AG09309 (cell line): ENCODE results near the gene GPX2.

ENCODE experiments used
- DNase-seq: peaks from one replicate; pipeline ENCODE4 v3.0.0-alpha.2; 2010; ENCODE audit warnings: low read depth
- H3K4me3 ChIP-seq: 2 replicates; pipeline ENCODE4 v1.5.1; 2011; ENCODE audit warnings: mild to moderate bottlenecking, low read depth, low read length, moderate library complexity; ENCODE audit not compliant: control insufficient read depth
- TF ChIP-seq, protein P1 (sequence below): IDR thresholded peaks from 2 replicates; pipeline ENCODE4 v1.5.1; 2011; ENCODE audit warnings: mild to moderate bottlenecking, low read depth, low read length, inconsistent platforms; ENCODE audit not compliant: insufficient read depth, control insufficient read depth; ENCODE audit errors: missing control alignments

The GPX2 gene

DNA sequence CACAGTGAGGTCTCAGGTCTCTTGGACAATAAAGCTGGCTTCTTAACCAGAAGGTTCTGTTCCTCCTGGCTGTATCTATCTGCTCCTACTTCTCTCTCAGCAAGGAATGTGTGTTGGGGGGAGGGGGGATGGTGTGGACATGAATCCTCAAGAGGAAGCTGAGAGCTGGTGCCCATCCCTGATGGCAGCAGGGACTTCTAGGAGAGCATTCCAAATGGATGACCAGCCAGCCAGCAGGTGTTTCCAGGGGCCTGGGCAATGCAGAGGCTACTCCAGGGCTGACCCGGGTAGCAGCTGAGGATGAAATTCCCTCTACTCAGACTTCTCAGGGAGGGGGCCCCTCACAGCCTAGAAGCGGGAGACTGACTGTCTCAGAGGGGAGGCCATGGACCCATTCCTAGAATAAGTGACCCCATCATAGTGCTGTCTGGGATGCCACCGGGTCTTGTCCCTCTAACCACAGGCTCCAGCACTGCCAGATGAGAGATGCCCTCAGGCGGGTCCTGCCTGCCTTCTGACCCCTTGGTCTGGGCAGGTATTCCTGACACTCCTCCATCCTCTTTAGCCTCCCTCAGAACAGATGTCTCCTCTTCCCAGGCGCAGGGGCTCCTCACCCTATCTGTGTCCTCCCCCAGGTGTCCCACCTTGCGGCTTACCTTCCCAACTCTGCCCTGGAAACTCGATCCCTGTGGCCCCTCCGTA is 28.4 kb upstream of the GPX2 start:
- DNase-seq = no peak
- peak overlapping the region; percentile 67 for H3K4me3 ChIP-seq
- TF ChIP-seq, protein P1, sequence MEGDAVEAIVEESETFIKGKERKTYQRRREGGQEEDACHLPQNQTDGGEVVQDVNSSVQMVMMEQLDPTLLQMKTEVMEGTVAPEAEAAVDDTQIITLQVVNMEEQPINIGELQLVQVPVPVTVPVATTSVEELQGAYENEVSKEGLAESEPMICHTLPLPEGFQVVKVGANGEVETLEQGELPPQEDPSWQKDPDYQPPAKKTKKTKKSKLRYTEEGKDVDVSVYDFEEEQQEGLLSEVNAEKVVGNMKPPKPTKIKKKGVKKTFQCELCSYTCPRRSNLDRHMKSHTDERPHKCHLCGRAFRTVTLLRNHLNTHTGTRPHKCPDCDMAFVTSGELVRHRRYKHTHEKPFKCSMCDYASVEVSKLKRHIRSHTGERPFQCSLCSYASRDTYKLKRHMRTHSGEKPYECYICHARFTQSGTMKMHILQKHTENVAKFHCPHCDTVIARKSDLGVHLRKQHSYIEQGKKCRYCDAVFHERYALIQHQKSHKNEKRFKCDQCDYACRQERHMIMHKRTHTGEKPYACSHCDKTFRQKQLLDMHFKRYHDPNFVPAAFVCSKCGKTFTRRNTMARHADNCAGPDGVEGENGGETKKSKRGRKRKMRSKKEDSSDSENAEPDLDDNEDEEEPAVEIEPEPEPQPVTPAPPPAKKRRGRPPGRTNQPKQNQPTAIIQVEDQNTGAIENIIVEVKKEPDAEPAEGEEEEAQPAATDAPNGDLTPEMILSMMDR = no peak

DNA sequence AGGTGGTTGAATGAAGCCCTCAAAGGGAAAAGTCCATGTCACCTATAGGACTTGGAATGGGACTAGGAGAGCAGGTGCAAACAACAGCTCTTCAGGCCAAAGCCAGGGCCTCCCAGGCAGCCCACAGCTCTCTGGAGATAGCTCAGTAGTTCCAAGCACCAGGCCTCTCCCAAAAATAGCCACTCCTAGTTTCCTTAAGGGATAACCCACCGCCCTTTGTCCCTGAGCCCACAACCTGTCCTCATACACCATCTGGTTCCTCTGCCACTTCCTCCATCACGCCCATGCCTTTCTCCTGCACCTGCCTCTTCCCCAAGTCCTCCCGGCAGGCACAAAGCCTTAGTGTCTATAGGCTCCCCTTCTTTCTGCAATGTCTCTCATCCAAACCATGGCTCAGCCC is 27.5 kb upstream of the GPX2 start:
- TF ChIP-seq, protein P1 = no peak
- DNase-seq = no peak
- no peak overlapping the region for H3K4me3 ChIP-seq

DNA sequence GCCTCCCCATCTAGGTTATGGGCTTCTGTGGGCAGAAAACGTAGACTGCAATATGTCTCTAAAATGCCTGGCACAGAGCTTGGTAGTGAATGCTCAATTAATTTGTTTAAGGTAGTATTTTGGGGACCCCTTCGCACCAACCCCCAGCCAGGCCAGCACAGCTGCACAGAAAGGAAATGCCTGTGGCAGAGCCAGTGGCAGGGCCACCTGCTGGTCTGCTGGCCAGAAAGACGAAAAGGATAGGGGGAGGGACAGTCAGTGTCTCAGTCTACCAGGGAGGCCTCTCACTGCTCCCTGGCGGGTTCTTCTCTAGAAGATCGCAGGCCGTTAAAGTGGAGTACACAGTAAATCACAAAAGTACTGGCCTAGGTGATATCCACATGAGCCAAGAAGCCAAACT is 26.1 kb upstream of the GPX2 start:
- DNase-seq = no peak
- no peak overlapping the region for H3K4me3 ChIP-seq
- TF ChIP-seq, protein P1 = no peak

DNA sequence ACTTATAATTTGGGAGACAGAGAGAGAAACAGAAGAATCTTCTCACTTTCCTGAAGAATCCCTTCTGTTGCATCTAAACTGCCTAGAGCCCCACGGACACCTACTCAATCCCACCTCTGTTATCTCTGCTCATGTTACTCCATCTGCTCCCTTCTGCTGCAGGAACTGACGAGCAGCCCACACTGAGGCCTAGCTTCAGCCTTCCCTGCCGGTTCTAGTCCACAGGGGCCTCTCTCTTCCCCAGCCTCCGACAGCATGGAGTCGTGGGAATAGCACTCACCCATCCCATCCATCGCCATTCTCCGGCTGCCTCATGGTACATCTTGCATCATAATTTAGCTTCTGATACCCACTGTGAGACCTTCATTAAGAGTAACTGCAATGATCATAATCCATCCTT is 25.6 kb upstream of the GPX2 start:
- no peak for DNase-seq
- no peak overlapping the region for H3K4me3 ChIP-seq
- TF ChIP-seq, protein P1 = no peak

DNA sequence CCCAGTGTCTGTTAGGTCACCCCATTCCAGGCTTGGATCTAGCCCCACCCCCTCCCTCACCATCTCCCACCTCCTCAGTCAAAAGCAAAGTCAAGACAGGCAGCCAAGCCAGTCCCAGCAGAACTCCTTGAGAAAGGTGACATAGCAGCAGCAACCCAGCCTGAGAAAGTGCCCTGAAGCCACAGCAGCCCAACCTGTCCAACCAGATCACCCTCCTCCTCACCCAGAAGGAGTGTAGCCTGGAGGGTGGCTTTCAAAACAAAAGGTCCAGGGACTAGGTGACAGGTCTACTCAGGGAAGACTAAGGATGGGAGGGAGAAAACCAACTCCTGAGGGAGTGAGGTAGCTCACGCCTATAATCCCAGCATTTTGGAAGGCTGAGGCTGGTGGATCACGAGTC is 24.4 kb upstream of the GPX2 start:
- TF ChIP-seq, protein P1 = no peak
- no peak for DNase-seq
- no peak overlapping the region for H3K4me3 ChIP-seq

DNA sequence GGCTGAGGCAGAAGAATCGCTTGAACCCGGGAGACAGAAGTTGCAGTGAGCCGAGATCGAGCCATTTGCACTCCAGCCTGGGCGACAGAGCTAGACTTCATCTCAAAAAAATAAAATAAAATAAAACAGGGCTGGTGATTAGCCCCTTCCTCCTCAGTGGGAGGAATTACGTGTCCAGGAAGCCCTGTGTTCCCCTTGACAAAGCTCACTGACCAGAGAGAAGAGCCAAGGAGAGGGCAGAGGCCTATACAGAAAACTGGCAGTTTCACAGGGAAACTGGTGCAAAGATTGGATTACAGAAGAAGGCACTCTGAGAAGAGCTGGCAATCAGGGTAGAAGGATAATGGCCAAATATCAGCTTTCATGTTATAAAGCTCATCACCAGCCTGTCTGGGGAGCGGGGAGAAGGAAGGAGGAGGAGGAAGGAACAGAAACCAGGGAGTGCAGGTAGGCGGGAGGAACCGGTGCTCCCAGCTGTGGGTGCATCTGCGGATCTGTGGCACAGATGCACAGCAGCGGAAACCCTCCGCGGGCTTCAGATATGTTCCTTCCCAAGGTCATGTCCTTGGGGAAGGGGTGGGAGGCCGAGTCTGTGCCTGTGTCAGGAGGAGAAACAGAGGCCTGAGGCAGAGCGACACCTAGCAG is 22.9 kb upstream of the GPX2 start:
- DNase-seq = no peak
- H3K4me3 ChIP-seq = no peak overlapping the region
- TF ChIP-seq, protein P1 = no peak

DNA sequence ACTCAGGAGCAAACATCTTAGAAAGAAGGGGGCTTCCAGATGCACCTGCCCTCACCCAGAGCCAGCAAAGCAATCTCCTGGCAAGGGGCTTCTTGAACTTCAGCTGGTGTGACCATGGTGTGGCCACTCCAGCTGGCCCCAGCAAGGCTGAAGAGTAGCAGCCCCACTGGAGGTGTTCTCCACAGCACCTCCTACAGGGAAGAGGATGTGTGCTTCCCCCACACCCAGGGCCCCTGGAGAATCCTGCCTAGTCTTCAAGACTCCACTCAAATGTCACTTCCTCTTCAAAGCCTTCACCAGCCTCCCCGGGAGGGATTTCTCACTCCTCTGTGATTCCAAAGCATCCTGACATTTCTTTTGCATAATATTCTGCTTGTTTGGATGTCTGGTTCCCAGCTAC is 21.1 kb upstream of the GPX2 start:
- no peak overlapping the region for H3K4me3 ChIP-seq
- TF ChIP-seq, protein P1 = no peak
- no peak for DNase-seq
